ENCODE measurements around the gene PARP11.

The PARP11 gene

GRCh38 chr12:3821441-3821840 lies 51.8 kb downstream of the PARP11 start:
- DNase-seq (ENCODE audit: low spot score) = no peak

GRCh38 chr12:3820122-3820521 lies 53.1 kb downstream of the PARP11 start:
- DNase-seq (ENCODE audit: low spot score) = peak; percentile 81

GRCh38 chr12:3816266-3816665 lies 56.9 kb downstream of the PARP11 start:
- no peak for DNase-seq (ENCODE audit: low spot score)

- no peak for DNase-seq (ENCODE audit: low spot score)
These were observed 58.0 kb downstream of the PARP11 start for GRCh38 chr12:3815094-3815766.

GRCh38 chr12:3810540-3810939 lies 62.7 kb downstream of the PARP11 start:
- DNase-seq (ENCODE audit: low spot score) = no peak

- no peak for DNase-seq (ENCODE audit: low spot score)
These were observed 63.2 kb downstream of the PARP11 start for GRCh38 chr12:3810016-3810370.

- DNase-seq (ENCODE audit: low spot score) = no peak
These were observed 63.7 kb downstream of the PARP11 start for GRCh38 chr12:3809357-3810015.

GRCh38 chr12:3805077-3805476 lies 68.1 kb downstream of the PARP11 start:
- no peak for DNase-seq (ENCODE audit: low spot score)

- DNase-seq (ENCODE audit: low spot score) = peak; percentile 72
These were observed 69.2 kb downstream of the PARP11 start for GRCh38 chr12:3803865-3804472.

- DNase-seq (ENCODE audit: low spot score) = no peak
These were observed 70.5 kb downstream of the PARP11 start for GRCh38 chr12:3802721-3803120.

- no peak for DNase-seq (ENCODE audit: low spot score)
These were observed 75.6 kb downstream of the PARP11 start for GRCh38 chr12:3797531-3798048.

- DNase-seq (ENCODE audit: low spot score) = no peak
These were observed 77.6 kb downstream of the PARP11 start for GRCh38 chr12:3795492-3796133.

GRCh38 chr12:3795066-3795465 lies 78.1 kb downstream of the PARP11 start:
- no peak for DNase-seq (ENCODE audit: low spot score)

- no peak for DNase-seq (ENCODE audit: low spot score)
These were observed 80.4 kb downstream of the PARP11 start for GRCh38 chr12:3792623-3793288.

- DNase-seq (ENCODE audit: low spot score) = no peak
These were observed 81.8 kb downstream of the PARP11 start for GRCh38 chr12:3791256-3791874.

GRCh38 chr12:3790642-3791041 lies 82.6 kb downstream of the PARP11 start:
- no peak for DNase-seq (ENCODE audit: low spot score)

- DNase-seq (ENCODE audit: low spot score) = no peak
These were observed 83.4 kb downstream of the PARP11 start for GRCh38 chr12:3789838-3790237.

- peak; percentile 61 for DNase-seq (ENCODE audit: low spot score)
These were observed 95.9 kb downstream of the PARP11 start for GRCh38 chr12:3777206-3777809.

- no peak for DNase-seq (ENCODE audit: low spot score)
These were observed 97.7 kb downstream of the PARP11 start for GRCh38 chr12:3775385-3776035.

GRCh38 chr12:3772380-3772779 lies 100.8 kb downstream of the PARP11 start:
- peak; percentile 21 for DNase-seq (ENCODE audit: low spot score)

- no peak for DNase-seq (ENCODE audit: low spot score)
These were observed 101.3 kb downstream of the PARP11 start for GRCh38 chr12:3771853-3772252.

Data from kidney tubule cell (primary cell).